Nephron (organoid): ENCODE measurements around the gene SV2B.

Experiments used
- H3K27ac Mint-ChIP-seq, 3 experiments: 2 replicates each; pipeline ENCODE4 v1.8.0; 2020; ENCODE audit warnings: mixed read lengths in 3 of 3, mild to moderate bottlenecking in 2 of 3, moderate library complexity in 1 of 3
- H3K27me3 Mint-ChIP-seq: 2 replicates; pipeline ENCODE4 v1.8.0; 2021; ENCODE audit warnings: low read depth, mild to moderate bottlenecking, moderate library complexity, mixed read lengths
- H3K36me3 Mint-ChIP-seq: 2 replicates; pipeline ENCODE4 v1.8.0; 2020; ENCODE audit warnings: low read depth, mixed read lengths
- H3K4me1 Mint-ChIP-seq: 2 replicates; pipeline ENCODE4 v1.8.0; 2020; ENCODE audit warnings: mixed read lengths
- H3K4me3 Mint-ChIP-seq, 3 experiments: 2 replicates each; pipeline ENCODE4 v1.8.0; 2020; ENCODE audit warnings: mild to moderate bottlenecking in 3 of 3, mixed read lengths in 3 of 3, moderate library complexity in 2 of 3
- H3K9me3 Mint-ChIP-seq: 2 replicates; pipeline ENCODE4 v1.8.0; 2020; ENCODE audit warnings: mixed read lengths
- TF ChIP-seq, protein P1 (sequence below), 3 experiments: fragments of 200-600 bp; sonication (generic); IDR thresholded peaks; one replicate each; pipeline ENCODE4 v1.5.0; 2021; ENCODE audit warnings: antibody characterized with exemption in 3 of 3; ENCODE audit not compliant: unreplicated experiment in 3 of 3

The SV2B gene

GRCh38 chr15:91199511-91199910 is 99.5 kb downstream of the SV2B start:
- no peaks in the 10 kb centered on the region for H3K36me3 Mint-ChIP-seq
- H3K4me3 Mint-ChIP-seq, result no peak overlapping the region
- no peak overlapping the region for H3K27ac Mint-ChIP-seq
- H3K27me3 Mint-ChIP-seq, result peaks cover 8% of the 10 kb centered on the region
- no peaks in the 10 kb centered on the region for H3K9me3 Mint-ChIP-seq
- TF ChIP-seq, protein P1, sequence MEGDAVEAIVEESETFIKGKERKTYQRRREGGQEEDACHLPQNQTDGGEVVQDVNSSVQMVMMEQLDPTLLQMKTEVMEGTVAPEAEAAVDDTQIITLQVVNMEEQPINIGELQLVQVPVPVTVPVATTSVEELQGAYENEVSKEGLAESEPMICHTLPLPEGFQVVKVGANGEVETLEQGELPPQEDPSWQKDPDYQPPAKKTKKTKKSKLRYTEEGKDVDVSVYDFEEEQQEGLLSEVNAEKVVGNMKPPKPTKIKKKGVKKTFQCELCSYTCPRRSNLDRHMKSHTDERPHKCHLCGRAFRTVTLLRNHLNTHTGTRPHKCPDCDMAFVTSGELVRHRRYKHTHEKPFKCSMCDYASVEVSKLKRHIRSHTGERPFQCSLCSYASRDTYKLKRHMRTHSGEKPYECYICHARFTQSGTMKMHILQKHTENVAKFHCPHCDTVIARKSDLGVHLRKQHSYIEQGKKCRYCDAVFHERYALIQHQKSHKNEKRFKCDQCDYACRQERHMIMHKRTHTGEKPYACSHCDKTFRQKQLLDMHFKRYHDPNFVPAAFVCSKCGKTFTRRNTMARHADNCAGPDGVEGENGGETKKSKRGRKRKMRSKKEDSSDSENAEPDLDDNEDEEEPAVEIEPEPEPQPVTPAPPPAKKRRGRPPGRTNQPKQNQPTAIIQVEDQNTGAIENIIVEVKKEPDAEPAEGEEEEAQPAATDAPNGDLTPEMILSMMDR (IDR thresholded peaks at IDR 0.05; ENCODE audit: unreplicated experiment in 3 of 3), result no peak
- no peaks in the 10 kb centered on the region for H3K4me1 Mint-ChIP-seq

DNA sequence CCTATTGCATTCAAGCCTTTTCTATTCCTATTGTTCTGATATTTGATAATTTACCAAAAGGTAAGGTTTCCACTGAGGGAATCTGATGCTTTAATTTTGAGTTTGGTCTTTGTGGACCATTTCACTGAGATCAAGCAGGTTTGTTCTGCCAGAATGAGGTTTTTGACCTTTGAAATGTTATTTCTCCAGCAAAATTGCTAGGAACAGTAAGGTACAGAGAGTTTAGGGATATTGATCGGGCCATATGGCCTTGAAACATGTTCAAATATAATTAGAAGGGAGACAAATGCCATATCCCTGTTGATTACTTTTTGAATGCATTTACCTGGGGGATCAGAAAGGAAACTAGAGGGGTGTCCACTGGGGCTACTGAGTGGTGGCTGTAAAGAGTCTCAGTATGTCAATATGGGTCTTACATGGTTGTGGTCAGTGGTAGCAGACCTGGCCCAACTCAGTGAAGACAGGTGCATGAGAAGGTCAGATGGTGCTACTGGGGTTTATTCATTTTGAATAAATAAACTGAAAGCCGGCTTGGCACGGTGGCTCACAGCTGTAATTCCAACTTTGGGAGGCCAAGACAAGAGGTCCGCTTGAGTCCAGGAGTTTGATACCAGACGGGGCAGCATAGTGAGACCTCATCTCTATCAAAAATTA is 100.2 kb downstream of the SV2B start:
- Mint-ChIP-seq H3K27ac (no peak overlapping the region), H3K36me3 (no peaks in the 10 kb centered on the region), H3K9me3 (no peaks in the 10 kb centered on the region), H3K4me1 (no peaks in the 10 kb centered on the region), H3K27me3 (peaks cover 15% of the 10 kb centered on the region), H3K4me3 (no peak overlapping the region)
- TF ChIP-seq, protein P1 (IDR thresholded peaks at IDR 0.05; ENCODE audit: unreplicated experiment in 3 of 3), result no peak

GRCh38 chr15:91202510-91203102 is 102.5 kb downstream of the SV2B start:
- Mint-ChIP-seq H3K27ac (no peak overlapping the region), H3K27me3 (peaks cover 15% of the 10 kb centered on the region), H3K36me3 (no peaks in the 10 kb centered on the region), H3K4me1 (no peaks in the 10 kb centered on the region), H3K4me3 (no peak overlapping the region), H3K9me3 (no peaks in the 10 kb centered on the region)
- TF ChIP-seq, protein P1 (IDR thresholded peaks at IDR 0.05; ENCODE audit: unreplicated experiment in 3 of 3), result no peak

- Mint-ChIP-seq H3K4me3 (no peak overlapping the region), H3K4me1 (peaks cover 6% of the 10 kb centered on the region), H3K27ac (no peak overlapping the region), H3K9me3 (no peaks in the 10 kb centered on the region), H3K36me3 (no peaks in the 10 kb centered on the region), H3K27me3 (peaks cover 19% of the 10 kb centered on the region)
- TF ChIP-seq, protein P1 (IDR thresholded peaks at IDR 0.05; ENCODE audit: unreplicated experiment in 3 of 3), result no peak
Observed at GRCh38 chr15:91203619-91204203, 103.7 kb downstream of the SV2B start.

GRCh38 chr15:91208371-91208770 is 108.3 kb downstream of the SV2B start:
- H3K27ac Mint-ChIP-seq, result no peak overlapping the region
- TF ChIP-seq, protein P1 (IDR thresholded peaks at IDR 0.05; ENCODE audit: unreplicated experiment in 3 of 3), result no peak
- H3K27me3 Mint-ChIP-seq, result peaks cover 34% of the 10 kb centered on the region
- H3K9me3 Mint-ChIP-seq, result no peaks in the 10 kb centered on the region
- no peaks in the 10 kb centered on the region for H3K36me3 Mint-ChIP-seq
- H3K4me1 Mint-ChIP-seq, result peaks cover 13% of the 10 kb centered on the region
- H3K4me3 Mint-ChIP-seq, result no peak overlapping the region
